Measurements from ENCODE around the gene ZFHX3.
"Not testable (repeated sequence)": the region's sequence is repeated elsewhere in the genome, so short reads cannot be mapped to it uniquely, and the experiment has no call there.

Gene ZFHX3

DNA sequence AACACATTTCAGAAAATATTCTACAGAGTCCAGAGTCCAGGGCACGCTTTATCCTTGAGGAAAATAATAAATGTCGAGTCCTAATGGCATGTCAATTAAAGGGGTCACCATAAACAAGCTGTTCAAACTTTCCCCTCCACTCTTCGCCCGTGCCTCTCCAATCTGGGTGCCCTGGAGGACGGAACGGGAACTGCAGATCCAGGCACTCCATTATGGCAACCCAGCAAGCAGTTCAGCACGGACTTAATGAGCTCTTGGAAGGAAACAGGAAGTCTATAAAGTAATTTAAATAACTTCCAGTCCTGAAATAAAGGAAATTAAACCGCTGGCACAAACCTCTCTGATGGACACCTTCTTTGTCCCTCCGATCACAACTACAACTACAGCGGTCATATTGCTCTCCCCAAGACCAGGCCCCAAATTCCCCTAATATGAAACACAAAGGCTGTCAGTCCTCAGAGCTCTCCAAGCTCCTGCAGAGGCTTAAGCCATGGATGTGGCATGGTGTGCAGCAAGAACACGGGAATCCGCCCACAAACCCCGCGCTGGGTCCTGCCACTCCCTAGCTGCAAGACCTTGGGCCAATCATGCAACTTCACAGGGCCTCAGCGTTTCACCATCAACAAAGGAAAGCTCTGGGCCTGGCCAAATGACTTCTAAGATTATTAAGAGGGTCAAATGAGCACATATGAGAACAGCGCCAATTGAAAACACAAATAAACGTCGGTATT, 52.6 kb downstream of the ZFHX3 start:
- DNase-seq = no peak

- no peak for DNase-seq
Measured at GRCh38 chr16:72992142-72992601, 55.8 kb downstream of the ZFHX3 start.

DNA sequence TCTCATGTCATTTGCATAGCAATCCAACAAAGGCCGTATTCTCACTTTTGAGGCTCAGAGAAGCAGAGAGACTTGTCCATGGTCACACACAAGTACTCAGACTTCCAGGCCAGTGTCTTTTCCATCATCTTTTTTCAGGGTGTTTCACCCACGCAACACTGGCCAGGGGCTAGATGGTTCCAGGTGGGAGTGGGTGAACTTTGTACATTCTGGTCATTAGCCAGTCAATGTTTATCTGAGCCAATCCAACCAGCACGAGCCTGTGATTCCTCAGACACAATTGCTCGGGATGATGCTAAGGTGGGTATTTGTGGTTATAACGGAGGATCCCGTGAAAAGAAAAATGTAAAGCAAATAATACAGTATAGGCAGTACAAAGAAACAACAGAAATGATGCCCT, 56.3 kb downstream of the ZFHX3 start:
- DNase-seq = no peak

DNA sequence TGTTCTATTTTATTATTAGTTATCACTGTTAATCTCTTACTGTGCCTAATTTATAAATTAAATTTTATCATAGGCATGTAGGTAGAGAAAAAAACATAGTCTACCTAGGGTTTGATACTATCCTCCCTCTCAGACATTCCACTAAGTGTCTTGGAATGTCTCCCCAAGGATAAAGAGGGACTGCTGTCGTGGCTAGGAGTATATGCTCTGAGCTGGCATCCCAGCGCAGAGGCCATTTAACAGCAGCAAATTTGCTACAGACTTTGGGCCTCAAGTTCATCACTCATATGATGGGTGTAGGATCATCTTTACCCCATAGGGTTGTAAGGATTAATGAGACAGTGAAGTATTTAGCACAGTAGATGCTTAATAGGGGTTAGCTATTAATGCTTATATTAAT, 56.7 kb downstream of the ZFHX3 start:
- no peak for DNase-seq

DNA sequence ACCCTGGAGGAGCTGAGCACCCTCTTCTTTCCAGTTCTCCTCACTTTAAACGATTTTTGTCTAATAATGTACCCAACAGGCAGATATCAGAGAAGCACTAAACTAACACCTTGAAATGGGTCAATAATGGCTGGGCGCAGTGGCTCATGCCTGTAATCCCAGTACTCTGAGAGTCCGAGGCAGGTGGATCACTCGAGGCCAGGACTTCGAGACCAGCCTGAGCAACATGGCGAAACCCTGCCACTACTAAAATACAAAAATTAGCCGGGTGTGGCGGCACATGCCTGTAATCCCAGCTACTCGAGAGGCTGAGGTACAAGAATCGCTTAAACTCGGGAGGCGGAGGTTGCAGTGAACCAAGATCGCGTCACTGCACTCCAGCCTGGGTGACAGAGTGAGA, 57.4 kb downstream of the ZFHX3 start:
- DNase-seq = no peak

- DNase-seq = peak; percentile 40
Measured at GRCh38 chr16:72989579-72990551, 58.1 kb downstream of the ZFHX3 start.

DNA sequence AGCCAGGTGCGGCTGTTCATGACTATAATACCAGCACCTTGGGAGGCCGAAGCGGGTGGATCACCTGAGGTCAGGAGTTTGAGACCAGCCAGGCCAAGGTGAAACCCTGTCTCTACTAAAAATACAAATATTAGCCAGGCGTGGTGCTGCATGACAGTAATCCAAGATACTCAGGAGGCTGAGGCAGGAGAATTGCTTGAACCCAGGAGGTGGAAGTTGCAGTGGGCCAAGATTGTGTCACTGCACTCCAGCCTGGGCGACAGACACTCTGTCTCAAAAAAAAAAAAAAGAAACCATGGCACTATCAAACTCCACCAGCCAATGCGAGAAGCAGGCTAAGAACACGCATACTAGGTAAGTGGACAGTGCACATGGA, 58.7 kb downstream of the ZFHX3 start:
- DNase-seq = not testable (repeated sequence)

- DNase-seq = no peak
Measured at GRCh38 chr16:72988569-72988968, 59.4 kb downstream of the ZFHX3 start.

DNA sequence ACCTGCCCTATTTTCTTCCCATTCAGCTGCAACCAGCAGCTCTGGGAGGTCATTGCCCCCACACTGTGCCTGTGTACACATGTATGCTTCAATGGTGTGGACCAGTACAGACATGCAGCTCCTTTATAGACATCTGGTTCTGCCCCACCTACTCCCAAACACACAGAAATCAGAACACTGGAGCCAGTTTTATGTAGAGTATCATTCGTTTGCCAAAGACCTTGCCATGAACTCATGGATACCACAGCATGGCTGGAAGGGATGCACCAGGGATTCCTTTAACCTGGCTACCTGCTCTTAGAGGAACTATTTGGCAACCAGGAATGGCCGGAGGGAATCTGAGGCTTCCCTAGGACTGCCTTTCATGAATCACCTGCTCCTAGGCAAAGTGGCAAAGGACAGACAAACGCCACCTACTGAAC, 60.4 kb downstream of the ZFHX3 start:
- DNase-seq = no peak

DNA sequence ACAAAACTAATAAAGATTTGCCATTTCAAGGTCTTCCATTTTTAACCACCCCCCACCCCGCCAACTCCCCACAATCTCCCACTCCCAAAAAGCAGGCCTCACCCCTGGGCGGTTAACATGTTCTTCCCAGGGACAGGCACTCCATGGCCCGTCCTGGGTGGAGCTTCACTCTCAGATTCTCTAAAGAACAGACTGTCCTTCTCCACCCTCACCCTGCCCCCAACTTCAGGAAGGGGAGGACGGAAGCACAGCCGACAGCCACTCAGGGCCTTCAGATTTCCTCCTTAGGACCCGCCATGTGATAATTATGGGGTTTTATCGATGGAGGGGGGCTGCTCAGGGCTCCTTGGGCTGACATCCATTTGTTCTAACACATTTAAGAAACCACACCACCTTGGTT, 61.9 kb downstream of the ZFHX3 start:
- no peak for DNase-seq

- peak; percentile 24 for DNase-seq
Measured at GRCh38 chr16:72985148-72985941, 62.6 kb downstream of the ZFHX3 start.

DNA sequence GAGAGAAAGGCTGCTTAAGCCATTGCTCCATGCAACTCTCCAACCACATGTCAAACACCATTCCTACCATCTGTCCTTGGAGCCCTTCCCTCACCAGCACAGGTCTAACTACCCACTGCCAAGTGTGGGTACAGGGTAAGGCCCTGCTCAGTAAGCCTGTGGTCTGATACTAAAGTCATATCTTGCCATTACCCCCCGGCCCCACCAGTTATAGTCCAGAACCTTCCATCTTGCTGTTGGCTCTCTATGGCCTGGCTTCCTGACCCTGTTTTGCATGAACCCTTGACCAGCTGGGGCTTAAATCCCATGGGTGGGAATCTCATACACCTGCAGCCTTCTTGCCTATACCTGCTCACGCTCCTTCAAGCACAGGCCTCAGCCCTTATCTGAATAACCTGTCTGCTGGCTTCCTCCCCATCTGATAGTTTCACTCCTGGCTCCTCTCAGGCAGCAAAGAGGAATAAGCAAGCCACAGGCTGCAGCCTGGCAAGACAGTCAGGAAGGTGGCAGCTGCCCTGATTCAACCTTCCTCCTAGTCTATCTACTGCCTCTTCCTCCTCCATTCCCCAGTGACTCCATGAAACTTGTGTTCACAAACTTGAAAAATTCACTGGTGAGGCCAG, 64.1 kb downstream of the ZFHX3 start:
- no peak for DNase-seq

GRCh38 chr16:72983241-72983640, 64.7 kb downstream of the ZFHX3 start:
- DNase-seq = no peak

GRCh38 chr16:72979974-72980373, 68.0 kb downstream of the ZFHX3 start:
- DNase-seq = no peak

DNA sequence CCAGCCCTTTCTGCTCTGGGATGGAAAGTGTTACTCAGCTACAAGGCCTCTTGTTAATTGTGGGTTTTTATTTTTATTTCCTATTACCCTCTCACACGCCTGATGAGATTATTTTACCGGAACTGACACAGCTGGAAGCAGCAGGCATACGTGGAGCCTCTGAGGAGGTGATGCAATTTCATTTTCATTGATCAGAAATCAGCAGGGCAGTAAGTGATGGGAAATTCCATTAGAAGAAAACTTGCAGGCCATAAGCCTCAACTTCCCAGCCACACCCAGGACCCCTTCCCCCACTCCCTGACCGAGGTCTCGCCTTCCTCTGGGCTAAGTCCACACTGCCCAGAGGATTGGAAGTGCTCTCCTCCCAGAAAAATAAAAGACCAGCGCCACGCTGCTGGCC, 69.7 kb downstream of the ZFHX3 start:
- DNase-seq = no peak

DNA sequence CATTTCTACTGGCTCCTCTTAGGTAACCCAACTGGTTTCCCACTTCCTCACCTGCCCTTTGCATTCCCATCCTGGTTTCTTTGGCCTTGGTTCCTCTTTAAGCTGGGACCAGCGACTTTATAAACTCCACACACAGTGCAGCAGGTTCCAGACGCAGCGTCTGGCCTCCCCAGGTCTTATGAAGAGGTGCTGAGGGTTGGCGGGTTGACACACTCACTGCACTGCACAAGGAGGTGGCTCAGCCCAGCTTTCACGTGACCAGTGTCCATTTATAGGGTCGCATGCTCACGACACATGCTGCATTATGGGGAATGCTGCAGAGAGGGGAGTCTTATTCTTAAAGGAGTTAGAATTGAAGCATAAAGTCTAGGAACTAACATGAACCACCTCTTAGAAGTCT, 70.8 kb downstream of the ZFHX3 start:
- DNase-seq = no peak

GRCh38 chr16:72976438-72977064, 71.4 kb downstream of the ZFHX3 start:
- no peak for DNase-seq

DNA sequence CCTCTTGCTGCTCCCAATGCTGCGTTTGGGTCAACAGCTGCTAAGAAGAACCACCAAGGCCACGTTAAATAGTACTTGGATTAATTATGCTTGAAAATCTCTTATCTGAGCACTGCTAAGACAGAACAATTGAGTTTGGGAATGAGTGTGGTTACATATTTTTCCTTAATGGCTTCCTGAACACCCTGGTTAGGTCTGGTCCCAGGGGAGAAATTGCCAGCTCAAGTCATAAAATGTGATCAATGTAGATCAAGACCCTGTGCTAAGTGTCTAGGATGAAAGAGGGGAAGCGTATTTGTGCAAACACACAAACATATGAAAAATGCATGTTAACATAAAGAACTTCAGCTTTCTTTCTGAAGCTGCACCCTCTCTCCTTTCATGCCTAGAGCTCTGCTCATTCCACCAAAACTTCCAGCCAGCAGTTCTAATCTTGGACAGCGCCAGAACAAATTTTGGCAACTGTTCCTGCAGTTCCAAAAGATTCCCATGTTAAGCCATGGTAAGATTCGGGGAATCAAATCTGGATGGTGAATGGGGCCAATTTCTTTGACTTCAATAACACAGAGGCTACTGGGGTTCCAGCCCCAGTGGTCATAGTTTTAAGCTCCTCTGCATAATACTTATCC, 72.0 kb downstream of the ZFHX3 start:
- DNase-seq = no peak

DNA sequence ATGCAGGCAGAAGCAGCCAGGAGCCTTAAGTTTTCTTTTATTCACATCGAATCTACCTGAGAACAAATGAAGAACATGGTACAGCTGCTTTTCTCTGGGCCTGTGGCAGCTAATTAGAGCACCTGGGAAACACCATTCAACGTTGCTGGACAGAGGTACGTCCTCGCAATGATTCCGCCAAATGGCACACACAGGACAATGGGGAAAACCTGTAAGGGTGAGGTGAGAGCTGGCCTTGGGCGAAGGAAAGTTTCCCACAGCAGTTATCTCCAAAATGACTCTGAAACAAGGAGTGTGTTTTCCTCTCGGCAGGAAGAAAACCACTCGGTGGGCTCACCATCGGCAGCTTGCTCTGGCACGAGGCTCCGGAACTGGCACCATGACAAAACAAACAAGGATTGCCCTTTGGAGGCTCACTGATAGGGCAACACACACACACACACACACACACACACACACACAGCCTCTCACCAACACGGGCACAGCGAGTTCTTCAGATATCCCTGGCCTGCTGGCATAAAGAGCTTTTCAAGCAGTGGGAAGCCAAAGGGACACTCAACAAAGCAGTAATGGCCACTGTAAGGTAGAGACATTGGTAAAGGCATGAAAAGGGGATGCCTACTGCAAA, 73.7 kb downstream of the ZFHX3 start:
- DNase-seq = no peak

GRCh38 chr16:72972878-72973571, 74.9 kb downstream of the ZFHX3 start:
- DNase-seq = no peak

- no peak for DNase-seq
Measured at GRCh38 chr16:72971370-72971769, 76.6 kb downstream of the ZFHX3 start.
